Pancreas (tissue), 10 donors: ENCODE results near the gene PLA2G2D. TPM values are rescaled to one million over a fixed set of nuclear protein-coding genes. Genes with fewer than 3 reads are reported as not detected.

Experiments used
- ATAC-seq, 4 donors: fragments of 200-7000 bp; cut with Tn5 transposase; one replicate each; pipeline versions ENCODE4 v1.8.0 to v1.9.1; 2020; ENCODE audit warnings: mild to moderate bottlenecking in 4 of 4, moderate library complexity in 4 of 4
- DNase-seq, 6 donors: peaks; one replicate each; pipeline ENCODE4 v3.0.0-alpha.2; 2020
- FAIRE-seq: peaks from 2 replicates; lab custom pipeline; 2012; peaks lifted over from hg19 to GRCh38; lab: Jason Lieb, UNC
- H3K27ac ChIP-seq, 4 donors: fragments of 200-600 bp; sonication (generic); 1 replicate in 3 of 4; 2 replicates in 1 of 4; pipeline versions ENCODE4 v1.5.0 to v1.8.0; 2020
- H3K27me3 ChIP-seq, 4 donors: fragments of 200-600 bp; one replicate each; pipeline ENCODE4 v1.8.0; 2021
- H3K36me3 ChIP-seq, 3 donors: fragments of 200-600 bp; sonication (generic) in 1 of 3; one replicate each; pipeline versions ENCODE4 v1.5.0 to v1.8.0; 2020 to 2021
- H3K4me1 ChIP-seq, 3 donors: fragments of 200-600 bp; one replicate each; pipeline ENCODE4 v1.8.0; 2021
- H3K4me3 ChIP-seq, 4 donors: fragments of 200-600 bp; sonication (generic) in 2 of 4; one replicate each; pipeline versions ENCODE4 v1.5.0 to v1.8.0; 2020 to 2021
- H3K9me3 ChIP-seq, 4 donors: fragments of 200-600 bp; one replicate each; pipeline ENCODE4 v1.8.0; 2021
- WGBS, 2 donors: extraction: QIAGEN DNeasy Blood & Tissue Kit; methylation state at CpG; one replicate each; pipeline ENCODE4 v1.1.7; 2013; 5-methylcytosine and 5-hydroxymethylcytosine counted together
- intact Hi-C, 3 donors: fragments of 100-400 bp; cut with DNase I; formaldehyde crosslinking; loops; one replicate each; pipeline versions ENCODE4 v1.11.1 to v1.14.2; 2022
- polyA plus RNA-seq, 2 donors: library from polyadenylated mRNA; stranded (reverse); fragments of 200-250 nt; gene quantifications; one replicate each; pipeline ENCODE4 v1.2.3, GENCODE V29; 2013
- total RNA-seq, 6 donors: library from RNA; stranded (reverse); fragmentation: NEBNext Ultra II Directional in 4 of 6; extraction: Animal tissue kit (Norgen Biotek cat#: 25700) in 4 of 6; gene quantifications; one replicate each; pipeline versions ENCODE4 v1.2.1 to v1.2.4, GENCODE V29; 2021 to 2023
- TF ChIP-seq, protein P1 (sequence below), 4 donors: fragments of 200-600 bp; sonication (generic) in 3 of 4; IDR thresholded peaks; one replicate each; pipeline versions ENCODE4 v1.5.0 to v1.8.0; 2021; ENCODE audit warnings: antibody characterized with exemption in 4 of 4
- donor health status: healthy with polysubstance abuse.
- donor health status: DM: no; HTN: no; CAD: no; lungs with moderate emphysema.
- donor health status: DM: no; HTN: no; CAD: no.
- donor health status: control.
- donor health status: control.
- donor health status: Bipolar disorder and iron deficiency.
- donor health status: DM: yes; HTN: yes; CAD: no.
- donor health status: DM: no; HTN: no; CAD: no.
- donor health status: DM: no; HTN: no; CAD: no.
- donor health status: DM: yes; HTN: yes; CAD: no.

Gene PLA2G2D
- total and polyA plus RNA-seq, 8 donors, result 0.25 TPM; not detected in 7

DNA sequence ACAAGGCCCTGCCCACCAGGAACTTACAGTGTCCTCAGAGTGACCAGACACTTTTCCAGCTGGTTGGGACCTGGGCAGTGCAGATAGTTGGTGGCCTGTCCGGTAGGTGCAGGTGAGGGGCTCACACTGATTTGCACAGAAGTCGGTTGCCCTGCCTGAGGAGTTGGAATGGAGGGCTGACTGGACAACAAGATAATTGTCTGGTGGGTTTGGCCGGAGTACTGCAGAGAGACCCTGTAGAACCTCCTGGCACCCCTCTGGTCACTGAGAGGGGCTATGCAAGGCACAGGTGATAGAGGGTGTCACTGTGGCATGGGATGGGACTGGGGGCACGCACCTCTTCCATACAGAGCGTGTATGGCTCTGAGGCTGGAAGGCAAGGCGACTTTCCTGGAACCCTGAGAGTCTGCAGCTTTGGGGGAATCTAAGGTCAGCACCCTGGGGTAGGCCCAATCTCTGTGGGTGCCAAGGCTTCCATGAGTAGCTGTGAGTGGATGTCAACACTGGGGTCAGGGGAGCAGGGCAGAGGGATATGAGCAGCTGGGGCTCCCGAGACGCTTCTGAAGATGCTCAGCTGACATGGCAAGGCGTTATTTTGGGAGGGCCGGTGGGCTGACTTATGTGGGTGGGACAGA lies 7.6 kb upstream of the PLA2G2D start:
- no peak for FAIRE-seq

DNA sequence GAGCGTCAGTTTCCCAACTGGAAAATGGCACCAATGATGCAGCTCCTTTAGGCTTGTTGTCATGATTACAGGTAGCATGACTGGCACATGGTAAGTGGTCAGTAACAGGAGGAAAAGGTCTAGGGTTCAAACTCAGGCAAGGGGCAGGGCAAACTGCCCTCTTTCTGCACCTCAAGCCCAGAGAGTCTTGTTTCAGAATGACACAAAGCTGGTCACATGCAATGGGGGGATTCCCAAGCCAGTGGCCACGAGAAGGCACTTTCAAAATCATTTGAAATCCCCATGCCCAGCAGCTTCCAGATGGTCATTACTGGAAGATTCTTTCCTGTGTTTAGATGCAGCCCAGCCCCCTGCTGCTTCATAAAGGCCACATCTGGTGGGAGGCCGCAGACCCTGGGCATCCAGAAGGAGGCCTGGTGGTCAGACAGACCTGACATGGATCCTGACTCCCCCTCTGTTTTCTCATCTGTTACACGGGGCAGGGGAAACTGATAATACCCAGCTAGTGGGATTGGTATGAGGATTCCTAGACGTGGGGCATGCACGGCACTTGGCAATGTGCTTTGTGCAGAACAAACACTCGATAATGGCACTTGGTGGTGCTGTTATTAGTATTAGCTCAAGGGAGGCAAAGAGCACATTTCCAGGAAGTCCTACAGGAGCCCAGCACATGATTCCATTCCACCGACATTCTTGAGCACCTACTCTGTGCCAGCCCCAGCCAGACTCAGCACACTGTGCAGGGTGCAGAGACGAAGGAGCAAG lies 6.9 kb upstream of the PLA2G2D start:
- no peak for FAIRE-seq
- Histone ChIP-seq H3K27ac (no peak overlapping the region), H3K4me3 (no peak overlapping the region), H3K4me1 (no peaks in the 10 kb centered on the region), H3K9me3 (no peaks in the 10 kb centered on the region), H3K36me3 (no peaks in the 10 kb centered on the region), H3K27me3 (peaks cover 0 to 3% (median 0%) of the 10 kb centered on the region in 4 donors)
- DNase-seq, result no peak
- no peak for ATAC-seq
- 67 to 69% methylated on average over 9 of the region's 9 CpGs for WGBS, 2 donors
- TF ChIP-seq, protein P1, sequence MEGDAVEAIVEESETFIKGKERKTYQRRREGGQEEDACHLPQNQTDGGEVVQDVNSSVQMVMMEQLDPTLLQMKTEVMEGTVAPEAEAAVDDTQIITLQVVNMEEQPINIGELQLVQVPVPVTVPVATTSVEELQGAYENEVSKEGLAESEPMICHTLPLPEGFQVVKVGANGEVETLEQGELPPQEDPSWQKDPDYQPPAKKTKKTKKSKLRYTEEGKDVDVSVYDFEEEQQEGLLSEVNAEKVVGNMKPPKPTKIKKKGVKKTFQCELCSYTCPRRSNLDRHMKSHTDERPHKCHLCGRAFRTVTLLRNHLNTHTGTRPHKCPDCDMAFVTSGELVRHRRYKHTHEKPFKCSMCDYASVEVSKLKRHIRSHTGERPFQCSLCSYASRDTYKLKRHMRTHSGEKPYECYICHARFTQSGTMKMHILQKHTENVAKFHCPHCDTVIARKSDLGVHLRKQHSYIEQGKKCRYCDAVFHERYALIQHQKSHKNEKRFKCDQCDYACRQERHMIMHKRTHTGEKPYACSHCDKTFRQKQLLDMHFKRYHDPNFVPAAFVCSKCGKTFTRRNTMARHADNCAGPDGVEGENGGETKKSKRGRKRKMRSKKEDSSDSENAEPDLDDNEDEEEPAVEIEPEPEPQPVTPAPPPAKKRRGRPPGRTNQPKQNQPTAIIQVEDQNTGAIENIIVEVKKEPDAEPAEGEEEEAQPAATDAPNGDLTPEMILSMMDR (IDR thresholded peaks at IDR 0.05), result no peak
- intact Hi-C loops, result no loop called here

More for the DNA sequence above, 7.6 kb upstream of the PLA2G2D start:
- Histone ChIP-seq H3K27me3 (peaks cover 0 to 3% (median 0%) of the 10 kb centered on the region in 4 donors), H3K36me3 (no peaks in the 10 kb centered on the region), H3K27ac (no peak overlapping the region), H3K9me3 (no peaks in the 10 kb centered on the region), H3K4me1 (no peaks in the 10 kb centered on the region), H3K4me3 (no peak overlapping the region)
- DNase-seq (no peak), ATAC-seq (no peak)
- TF ChIP-seq, protein P1 (IDR thresholded peaks at IDR 0.05), result no peak
- intact Hi-C loops, result no loop called here
- 87 to 93% methylated on average over 10 of the region's 10 CpGs for whole genome bisulfite sequencing, 2 donors

GRCh38 chr1:20125100-20125499 lies 5.8 kb upstream of the PLA2G2D start:
- intact Hi-C loops, result no loop called here

DNA sequence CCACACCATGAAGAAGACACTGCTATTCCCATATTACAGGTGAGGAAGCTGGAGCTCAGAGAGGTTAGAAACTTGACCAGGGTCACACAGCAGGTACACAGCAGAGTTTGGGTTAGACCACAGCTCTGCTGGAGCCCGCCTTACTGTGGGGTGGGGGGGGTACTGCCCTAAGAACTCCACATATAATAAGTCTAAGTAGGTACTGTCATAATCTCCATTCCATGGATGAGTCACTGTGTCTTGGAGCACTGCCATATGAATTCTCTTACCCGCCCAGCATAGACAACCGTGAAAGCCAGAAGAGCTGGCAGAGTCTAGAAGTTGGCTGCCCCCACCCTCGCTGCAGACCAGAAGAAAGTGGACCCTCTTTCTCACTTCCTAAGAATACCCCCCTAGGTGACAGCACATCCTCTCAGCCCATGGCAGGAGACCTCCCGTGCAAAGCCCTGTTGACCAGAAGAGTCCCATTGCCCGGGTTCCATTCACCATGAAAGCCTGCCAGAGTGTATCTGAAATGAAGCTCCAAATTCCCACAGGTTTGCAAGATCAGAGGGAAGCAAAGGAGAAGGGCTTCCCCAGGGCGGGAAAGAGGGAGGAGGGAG lies 5.2 kb upstream of the PLA2G2D start:
- TF ChIP-seq, protein P1 (IDR thresholded peaks at IDR 0.05), result no peak
- intact Hi-C loops, result no loop called here
- DNase-seq, result no peak
- WGBS, 2 donors, result 58 to 70% methylated on average over 7 of the region's 7 CpGs
- peak in 3 of 4 donors; percentile 53 to 84 (median 68) for ATAC-seq
- Histone ChIP-seq H3K27ac (no peak overlapping the region), H3K9me3 (no peaks in the 10 kb centered on the region), H3K4me1 (no peaks in the 10 kb centered on the region), H3K27me3 (peaks cover 0 to 3% (median 0%) of the 10 kb centered on the region in 4 donors), H3K4me3 (no peak overlapping the region), H3K36me3 (no peaks in the 10 kb centered on the region)
- no peak for FAIRE-seq

More at GRCh38 chr1:20125100-20125499, 5.8 kb upstream of the PLA2G2D start:
- no peak for ATAC-seq
- TF ChIP-seq, protein P1 (IDR thresholded peaks at IDR 0.05), result no peak
- 57 to 64% methylated on average over 10 of the region's 10 CpGs for WGBS, 2 donors
- Histone ChIP-seq H3K4me1 (no peaks in the 10 kb centered on the region), H3K4me3 (no peak overlapping the region), H3K27me3 (peaks cover 0 to 3% (median 0%) of the 10 kb centered on the region in 4 donors), H3K9me3 (no peaks in the 10 kb centered on the region), H3K27ac (no peak overlapping the region), H3K36me3 (no peaks in the 10 kb centered on the region)
- no peak for DNase-seq
- no peak for FAIRE-seq
